ENCODE data around the gene ST3GAL2. TPM values are rescaled to one million over a fixed set of nuclear protein-coding genes. Genes with fewer than 3 reads are reported as not detected.

Gene ST3GAL2
- total RNA-seq, 1 experiment from 2014 or later, result 49.4 TPM

GRCh38 chr16:70480127-70481105 lies 41.5 kb upstream of the ST3GAL2 start:
- Mint-ChIP-seq H3K4me3 (no peak overlapping the region), H3K27me3 (ENCODE audit: low read depth) (no peaks in the 10 kb centered on the region), H3K4me1 (0 out of 2 replicates have a peak, but pooled peaks cover 3% of the 10 kb centered on the region), H3K9me3 (no peaks in the 10 kb centered on the region), H3K27ac (no peak overlapping the region), H3K36me3 (peaks cover 6% of the 10 kb centered on the region; the same call in 1 of the 2 replicates)
- ChIA-PET CTCF (interaction anchor here (0.5 to 5.3 kb wide), 2 partner anchors 10 to 76 kb away, joined by 5 to 22 read pairs; no protein-coding TSS in a partner anchor), POLR2A (no interaction called here)
- TF ChIP-seq AFF4 (CRISPR knock-in tag; IDR thresholded peaks at IDR 0.05; ENCODE audit: borderline replicate concordance) (no peak), ZNF317 (CRISPR knock-in tag; IDR thresholded peaks at IDR 0.05; ENCODE audit: borderline replicate concordance, low read depth) (no peak), CBFB (CRISPR knock-in tag; IDR thresholded peaks at IDR 0.05; ENCODE audit: low read depth) (no peak), NR1H2 (CRISPR knock-in tag; IDR thresholded peaks at IDR 0.05) (no peak), ZNF121 (CRISPR knock-in tag; IDR thresholded peaks at IDR 0.05) (no peak), MYBL2 (CRISPR knock-in tag; IDR thresholded peaks at IDR 0.05) (no peak), ZNF138 (CRISPR knock-in tag; conservative IDR thresholded peaks at IDR 0.05) (no peak), ATF2 (CRISPR knock-in tag; IDR thresholded peaks at IDR 0.05; ENCODE audit: borderline replicate concordance, low read depth) (no peak)
- ATAC-seq (no peak), DNase-seq (ENCODE audit: low spot score) (no peak)

- 0 out of 2 replicates have a peak, but pooled peaks cover 3% of the 10 kb centered on the region for H3K4me1 Mint-ChIP-seq
- H3K36me3 Mint-ChIP-seq, result peaks cover 6% of the 10 kb centered on the region; the same call in 1 of the 2 replicates
- CTCF ChIA-PET, result interaction anchor here (0.6 to 5.3 kb wide), 4 partner anchors 9 to 84 kb away, joined by 3 to 22 read pairs (median 4); no protein-coding TSS in a partner anchor
- DNase-seq (ENCODE audit: low spot score) (no peak), ATAC-seq (peak; percentile 45)
- POLR2A ChIA-PET, result interaction anchor here (1.0 to 1.5 kb wide), 3 partner anchors 22 to 98 kb away, joined by 3 to 6 read pairs (median 3); no protein-coding TSS in a partner anchor
- H3K9me3 Mint-ChIP-seq, result no peaks in the 10 kb centered on the region
- no peak overlapping the region for H3K4me3 Mint-ChIP-seq
- H3K27ac Mint-ChIP-seq, result peak overlapping the region; percentile 60; the same call in 1 of the 2 replicates
- H3K27me3 Mint-ChIP-seq (ENCODE audit: low read depth), result no peaks in the 10 kb centered on the region
- TF ChIP-seq ZNF423 (CRISPR knock-in tag; IDR thresholded peaks at IDR 0.05), result peak; percentile 35; the same call in 1 of the 2 replicates
- TF ChIP-seq FOXP4 (CRISPR knock-in tag; IDR thresholded peaks at IDR 0.05), result no peak
- TF ChIP-seq STAT6 (CRISPR knock-in tag; conservative IDR thresholded peaks at IDR 0.05; ENCODE audit: low read depth), result no peak
- TF ChIP-seq ZNF317 (CRISPR knock-in tag; IDR thresholded peaks at IDR 0.05; ENCODE audit: borderline replicate concordance, low read depth), result no peak
- no peak for TF ChIP-seq CBFB (CRISPR knock-in tag; IDR thresholded peaks at IDR 0.05; ENCODE audit: low read depth)
- no peak for TF ChIP-seq ZNF138 (CRISPR knock-in tag; conservative IDR thresholded peaks at IDR 0.05)
- TF ChIP-seq ATF6 (CRISPR knock-in tag; IDR thresholded peaks at IDR 0.05), result no peak
- no peak for TF ChIP-seq ETV6 (CRISPR knock-in tag; IDR thresholded peaks at IDR 0.05)
- TF ChIP-seq PRDM15 (CRISPR knock-in tag; IDR thresholded peaks at IDR 0.05), result no peak
- TF ChIP-seq ZNF416 (CRISPR knock-in tag; IDR thresholded peaks at IDR 0.05), result 0 out of 2 replicates have a peak, but pooled peaks have one; percentile 82
Measured at GRCh38 chr16:70478912-70479341, 40.0 kb upstream of the ST3GAL2 start.

Data from WTC11 (cell line).